HG02870 (cell line): ENCODE measurements around the gene DHX32.
"Not testable (repeated sequence)": the region's sequence is repeated elsewhere in the genome, so short reads cannot be mapped to it uniquely, and the experiment has no call there.

Experiments
- ATAC-seq: cut with Tn5 transposase; IDR thresholded peaks from one replicate; pipeline ENCODE4 v1.9.1; 2021; ENCODE audit warnings: mild to moderate bottlenecking, moderate library complexity; ENCODE audit not compliant: unreplicated experiment

Gene DHX32

GRCh38 chr10:125896088-125896934 is 15.2 kb upstream of the DHX32 start, which contains the start of gene FANK1:
FANK1 (plus strand) TSS chr10:125896564; CDS start chr10:125896643, 79 bp downstream.
- ATAC-seq = peak; percentile 74

GRCh38 chr10:125895130-125896087 is 14.3 kb upstream of the DHX32 start:
- ATAC-seq = peak; percentile 49

- ATAC-seq = not testable (repeated sequence)
Measured at GRCh38 chr10:125894176-125894575, 13.1 kb upstream of the DHX32 start.

GRCh38 chr10:125892402-125892801 is 11.3 kb upstream of the DHX32 start:
- not testable (repeated sequence) for ATAC-seq

- not testable (repeated sequence) for ATAC-seq
Measured at GRCh38 chr10:125889441-125889840, 8.3 kb upstream of the DHX32 start.

GRCh38 chr10:125886914-125887512 is 5.9 kb upstream of the DHX32 start:
- ATAC-seq = no peak

- no peak for ATAC-seq
Measured at GRCh38 chr10:125883211-125883610, 2.1 kb upstream of the DHX32 start.

- ATAC-seq = no peak
Measured at GRCh38 chr10:125882596-125882995, 1.5 kb upstream of the DHX32 start.

- ATAC-seq = no peak
Measured at GRCh38 chr10:125880719-125881118, 373 bp downstream of the DHX32 start.

- no peak for ATAC-seq
Measured at GRCh38 chr10:125878957-125879835, 1.9 kb downstream of the DHX32 start.

- no peak for ATAC-seq
Measured at GRCh38 chr10:125871338-125871737, 9.8 kb downstream of the DHX32 start.

GRCh38 chr10:125868372-125868975 is 12.6 kb downstream of the DHX32 start:
- peak; percentile 79 for ATAC-seq

- no peak for ATAC-seq
Measured at GRCh38 chr10:125866421-125867029, 14.6 kb downstream of the DHX32 start.

- no peak for ATAC-seq
Measured at GRCh38 chr10:125865120-125865519, 16.0 kb downstream of the DHX32 start.

GRCh38 chr10:125859128-125859817 is 21.8 kb downstream of the DHX32 start:
- ATAC-seq = no peak

GRCh38 chr10:125857185-125857760 is 23.8 kb downstream of the DHX32 start:
- no peak for ATAC-seq

- ATAC-seq = no peak
Measured at GRCh38 chr10:125852487-125852886, 28.6 kb downstream of the DHX32 start.
